GM12873 (cell line): ENCODE measurements around the gene VPS52.

Experiments used
- CTCF ChIP-seq: IDR thresholded peaks from 2 replicates; pipeline ENCODE4 v1.5.1; 2012; ENCODE audit warnings: low read depth, mild to moderate bottlenecking, moderate library complexity, low read length, control low read depth; ENCODE audit not compliant: insufficient read depth; ENCODE audit errors: missing control alignments

The VPS52 gene

GRCh38 chr6:33254591-33254990 lies 17.1 kb downstream of the VPS52 start:
- TF ChIP-seq CTCF = no peak

- no peak for TF ChIP-seq CTCF
These were observed 18.9 kb downstream of the VPS52 start for GRCh38 chr6:33252759-33253158.

GRCh38 chr6:33251395-33252012 lies 20.2 kb downstream of the VPS52 start:
- no peak for TF ChIP-seq CTCF

- no peak for TF ChIP-seq CTCF
These were observed 20.9 kb downstream of the VPS52 start for GRCh38 chr6:33250731-33251130.

GRCh38 chr6:33249732-33250630 lies 21.7 kb downstream of the VPS52 start:
- TF ChIP-seq CTCF = no peak

- TF ChIP-seq CTCF = peak; percentile 9
These were observed 22.5 kb downstream of the VPS52 start for GRCh38 chr6:33248932-33249731.

- no peak for TF ChIP-seq CTCF
These were observed 23.1 kb downstream of the VPS52 start for GRCh38 chr6:33248643-33248931.
